CD4-positive, alpha-beta T cell treated with Interleukin-15 for 4 hours (primary cell): ENCODE data around the gene CARTPT.

Source experiments
- DNase-seq: peaks from one replicate; pipeline ENCODE4 v3.0.0-alpha.2; 2020; ENCODE audit warnings: low spot score

CARTPT gene

DNA sequence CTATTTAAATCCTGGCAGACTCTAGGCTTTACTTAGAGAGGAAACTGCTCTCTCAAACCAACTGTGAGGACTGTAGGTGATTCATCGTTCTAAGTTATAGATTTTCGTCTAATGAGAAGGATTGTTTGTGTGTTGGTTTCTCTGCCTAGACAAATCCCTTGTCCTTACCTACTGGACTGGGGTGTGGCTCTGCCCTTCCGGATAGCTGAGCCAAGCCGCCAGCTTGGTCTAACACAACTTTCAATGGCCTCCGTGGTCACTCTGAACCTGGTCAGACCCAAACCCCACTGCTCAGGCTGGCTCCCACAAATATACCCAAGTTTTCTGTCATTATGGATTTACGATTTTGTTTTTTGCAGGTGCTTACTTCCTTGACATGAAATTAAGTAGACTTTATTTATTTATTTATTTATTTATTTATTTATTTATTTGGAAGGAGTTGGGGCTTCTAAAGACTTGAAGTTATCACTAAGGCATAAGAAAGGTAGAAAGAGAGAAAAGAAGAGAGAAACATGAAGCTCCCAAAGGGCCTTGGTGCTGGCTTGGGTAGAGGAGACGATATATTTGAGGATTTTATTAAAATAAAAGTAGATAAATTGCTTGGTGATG is 19.0 kb downstream of the CARTPT start:
- no peak for DNase-seq

DNA sequence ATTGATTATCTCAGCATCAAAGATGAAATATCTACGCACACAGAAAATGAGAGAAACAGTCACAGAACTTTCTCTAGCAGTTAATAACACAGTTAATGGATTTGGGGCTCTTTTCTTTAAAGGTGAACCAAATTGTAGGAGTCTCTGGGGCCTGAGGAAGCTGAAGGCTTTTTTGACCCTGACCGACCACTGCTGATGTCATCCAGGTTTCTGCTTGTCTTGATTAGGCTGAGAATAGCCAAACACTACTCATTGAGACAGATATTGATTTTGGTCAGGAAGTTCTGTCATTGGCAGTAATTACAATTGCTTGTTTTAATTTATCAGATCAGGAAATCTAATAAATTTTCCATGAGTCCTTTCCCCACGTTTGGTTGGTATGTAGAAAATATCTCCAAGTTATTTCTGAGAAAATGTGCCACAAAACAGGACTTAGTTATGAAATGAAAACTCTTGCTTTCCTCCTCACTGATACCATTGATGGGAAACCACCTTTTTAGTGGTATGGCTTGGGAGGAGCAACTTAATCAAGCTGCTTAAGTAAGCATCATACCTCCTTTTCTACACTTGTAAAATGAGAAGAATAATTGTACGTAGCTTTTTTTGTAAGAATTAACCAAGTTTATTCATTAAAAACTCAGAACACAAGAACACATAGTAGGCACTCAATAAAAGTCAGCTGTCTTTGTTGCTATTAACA is 19.7 kb downstream of the CARTPT start:
- no peak for DNase-seq

DNA sequence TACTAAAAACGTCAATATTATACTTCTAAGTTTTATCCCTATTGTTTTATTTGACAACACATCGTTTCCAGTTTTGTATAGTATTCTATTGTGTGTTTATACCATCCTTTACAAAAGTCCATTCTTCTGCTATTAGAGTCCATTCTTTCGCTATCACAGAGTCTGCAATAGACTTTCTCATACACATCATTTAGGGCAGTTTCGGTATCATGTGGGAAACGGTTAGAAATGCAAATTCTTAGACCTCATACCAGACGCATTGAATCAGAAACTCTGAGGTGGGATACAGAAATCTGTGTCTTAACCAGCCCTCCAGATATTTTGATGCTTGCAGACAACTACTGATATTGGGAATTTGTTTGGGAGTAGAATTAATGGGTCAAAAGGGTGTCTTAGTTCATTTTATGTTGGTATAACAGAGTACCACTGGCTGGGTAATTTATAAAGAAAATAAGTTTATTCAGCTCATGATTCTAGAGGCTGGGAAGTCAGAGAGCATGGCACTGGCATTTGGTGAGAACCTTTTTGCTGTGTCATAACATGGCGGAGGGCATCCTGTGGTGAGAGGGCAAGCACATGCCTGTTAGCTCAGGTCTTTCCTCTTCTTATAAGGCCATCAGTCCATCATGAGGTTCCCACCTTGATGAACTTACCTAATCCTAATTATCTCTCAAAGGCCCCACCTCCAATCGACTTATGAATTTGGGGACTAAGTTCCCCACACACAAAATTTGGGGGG is 21.1 kb downstream of the CARTPT start:
- no peak for DNase-seq

GRCh38 chr5:71743155-71743554 is 24.1 kb downstream of the CARTPT start:
- no peak for DNase-seq

GRCh38 chr5:71744009-71744790 is 25.1 kb downstream of the CARTPT start:
- DNase-seq: no peak

DNA sequence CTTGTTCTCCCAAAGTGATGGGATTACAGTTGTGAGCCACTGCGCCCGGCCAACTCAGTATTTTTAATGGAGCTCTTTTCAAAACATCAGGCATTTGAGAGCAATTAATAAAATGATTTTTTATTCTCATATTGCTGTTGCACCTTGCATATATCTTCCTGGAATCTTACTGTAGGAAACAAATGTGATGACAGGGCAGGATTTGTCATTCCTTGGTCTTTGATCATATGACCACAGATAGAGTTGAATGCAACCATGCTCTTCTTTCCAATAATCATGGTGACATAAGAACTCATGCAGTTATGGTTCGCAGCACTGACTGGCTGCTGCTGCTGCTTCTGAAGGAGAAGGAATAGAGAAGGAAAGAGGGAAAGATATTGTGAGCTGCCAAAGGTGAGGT is 28.1 kb downstream of the CARTPT start:
- no peak for DNase-seq

DNA sequence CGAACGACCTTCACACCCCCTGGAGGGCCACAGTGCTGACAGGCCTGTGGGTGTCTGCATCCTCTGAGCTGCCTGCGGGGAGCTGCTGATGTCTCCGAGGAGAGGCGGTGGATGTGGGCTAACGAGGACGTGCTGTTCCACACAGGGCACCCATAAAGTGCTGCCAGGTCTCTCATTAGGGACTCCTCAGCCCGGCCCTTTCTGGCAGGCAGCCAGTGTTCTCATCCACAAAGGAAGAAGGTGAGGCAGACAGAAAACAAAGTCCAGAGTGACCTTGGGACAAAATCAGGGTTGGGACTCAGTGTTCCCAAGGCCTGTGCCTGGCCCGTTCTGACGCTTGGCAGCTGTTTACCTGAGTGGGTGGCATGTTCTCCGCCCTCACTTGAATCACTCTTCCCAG is 29.3 kb downstream of the CARTPT start:
- no peak for DNase-seq

GRCh38 chr5:71751422-71751821 is 32.3 kb downstream of the CARTPT start:
- DNase-seq: no peak

GRCh38 chr5:71752441-71753190 is 33.5 kb downstream of the CARTPT start:
- DNase-seq: no peak

GRCh38 chr5:71757590-71758543 is 38.8 kb downstream of the CARTPT start:
- DNase-seq: peak; percentile 32

GRCh38 chr5:71762826-71763225 is 43.8 kb downstream of the CARTPT start:
- no peak for DNase-seq

GRCh38 chr5:71767661-71768060 is 48.6 kb downstream of the CARTPT start:
- DNase-seq: no peak

GRCh38 chr5:71769287-71769686 is 50.2 kb downstream of the CARTPT start:
- no peak for DNase-seq

GRCh38 chr5:71770381-71770780 is 51.3 kb downstream of the CARTPT start:
- no peak for DNase-seq
